Measurements from ENCODE around the gene AICDA. TPM values are rescaled to one million over a fixed set of nuclear protein-coding genes. Genes with fewer than 3 reads are reported as not detected.

The AICDA gene
- total and polyA plus RNA-seq, 5 donors from 2014 or later = not detected

DNA sequence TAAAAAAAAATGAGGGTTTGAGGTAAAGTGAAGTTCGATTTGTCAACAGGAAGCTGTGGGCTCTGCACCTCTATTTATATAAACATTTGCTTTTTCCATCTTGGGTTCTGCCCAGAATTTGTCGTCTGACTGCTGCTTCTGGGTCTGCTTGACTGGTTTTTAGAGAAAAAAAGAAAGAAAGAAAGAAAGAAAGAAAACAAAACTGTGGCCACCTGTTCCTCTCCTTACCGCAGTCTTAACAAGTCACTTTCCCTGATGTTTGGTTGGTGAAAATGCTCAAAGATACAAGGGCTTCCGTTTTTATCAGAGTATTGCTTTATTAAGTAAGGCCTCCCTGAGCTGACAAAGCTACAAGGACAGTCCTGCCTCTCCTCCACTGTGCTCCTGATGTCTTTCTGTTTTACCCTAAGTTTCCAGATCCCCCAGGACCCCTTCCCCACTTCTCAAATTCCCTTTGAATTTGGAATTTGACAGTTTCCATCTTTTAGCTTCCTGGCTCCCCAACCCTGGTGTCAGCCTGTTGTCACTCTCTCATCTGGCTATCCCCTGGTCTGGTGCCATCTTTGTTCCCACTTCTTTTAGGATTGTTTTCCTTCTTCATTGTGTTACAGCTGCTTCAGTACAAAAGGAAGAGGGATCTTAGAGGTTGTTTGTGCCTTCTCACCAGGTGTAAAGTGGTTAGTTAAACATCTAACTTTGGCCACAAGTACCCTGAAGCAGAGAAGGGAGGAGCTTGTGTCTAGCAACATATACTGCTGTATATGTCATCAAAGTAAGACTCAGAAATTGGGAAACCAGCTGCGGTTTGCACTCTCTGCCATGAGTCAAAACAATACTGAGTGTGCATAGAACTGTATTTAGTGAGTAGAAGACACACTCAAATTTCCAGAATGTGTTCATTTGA is 31.9 kb upstream of the AICDA start:
- H3K27ac Mint-ChIP-seq = peak overlapping the region; percentile 93 to 97 (median 95)
- no peaks in the 10 kb centered on the region for H3K36me3 Mint-ChIP-seq
- H3K4me1 ChIP-seq (ENCODE audit: control insufficient read depth, insufficient read depth, low read length, poor library complexity, severe bottlenecking) = peaks cover 30% of the 10 kb centered on the region
- no peaks in the 10 kb centered on the region for H3K9me3 ChIP-seq (ENCODE audit: control insufficient read depth in 2 of 2, low read length in 2 of 2)
- H3K9me3 Mint-ChIP-seq = peaks cover 0 to 1% (median 0%) of the 10 kb centered on the region in 7 donors
- H3K27ac ChIP-seq (ENCODE audit: insufficient read depth, low read length, poor library complexity, severe bottlenecking) = peak overlapping the region; percentile 31
- H3K4me1 Mint-ChIP-seq = peaks cover 23 to 51% (median 37%) of the 10 kb centered on the region in 4 donors
- H3K27me3 ChIP-seq (ENCODE audit: control insufficient read depth, insufficient read depth, low read length) = no peaks in the 10 kb centered on the region
- H3K36me3 ChIP-seq (ENCODE audit: control insufficient read depth, insufficient read depth, low read length) = no peaks in the 10 kb centered on the region
- peak overlapping the region; percentile 73 for H3K4me3 ChIP-seq (ENCODE audit: low read depth, low read length)
- ATAC-seq (ENCODE audit: low read depth in 2 of 2) = peak; percentile 82 to 87
- H3K4me3 Mint-ChIP-seq = peak overlapping the region; percentile 41 to 84 (median 75)
- H3K27me3 Mint-ChIP-seq = peaks cover 29% of the 10 kb centered on the region
- peak; percentile 13 to 82 (median 50) for DNase-seq

GRCh38 chr12:8642775-8643174 is 30.1 kb upstream of the AICDA start:
- Histone ChIP-seq H3K27me3 (ENCODE audit: control insufficient read depth, insufficient read depth, low read length) (no peaks in the 10 kb centered on the region), H3K9me3 (ENCODE audit: control insufficient read depth in 2 of 2, low read length in 2 of 2) (no peaks in the 10 kb centered on the region), H3K4me1 (ENCODE audit: control insufficient read depth, insufficient read depth, low read length, poor library complexity, severe bottlenecking) (peaks cover 19% of the 10 kb centered on the region), H3K27ac (ENCODE audit: insufficient read depth, low read length, poor library complexity, severe bottlenecking) (no peak overlapping the region), H3K36me3 (ENCODE audit: control insufficient read depth, insufficient read depth, low read length) (no peaks in the 10 kb centered on the region), H3K4me3 (ENCODE audit: low read depth, low read length) (no peak overlapping the region)
- Mint-ChIP-seq H3K36me3 (no peaks in the 10 kb centered on the region), H3K27ac (no peak overlapping the region), H3K27me3 (peaks cover 17% of the 10 kb centered on the region), H3K4me3 (peak overlapping the region in 1 of 4 donors; percentile 66), H3K9me3 (peaks cover 0 to 1% (median 0%) of the 10 kb centered on the region in 7 donors), H3K4me1 (peaks cover 16 to 35% (median 24%) of the 10 kb centered on the region in 4 donors)
- no peak for ATAC-seq (ENCODE audit: low read depth in 2 of 2)
- no peak for DNase-seq

GRCh38 chr12:8639936-8640335 is 27.3 kb upstream of the AICDA start:
- Histone ChIP-seq H3K4me1 (ENCODE audit: control insufficient read depth, insufficient read depth, low read length, poor library complexity, severe bottlenecking) (peaks cover 13% of the 10 kb centered on the region), H3K9me3 (ENCODE audit: control insufficient read depth in 2 of 2, low read length in 2 of 2) (no peaks in the 10 kb centered on the region), H3K27ac (ENCODE audit: insufficient read depth, low read length, poor library complexity, severe bottlenecking) (no peak overlapping the region), H3K27me3 (ENCODE audit: control insufficient read depth, insufficient read depth, low read length) (no peaks in the 10 kb centered on the region), H3K36me3 (ENCODE audit: control insufficient read depth, insufficient read depth, low read length) (no peaks in the 10 kb centered on the region), H3K4me3 (ENCODE audit: low read depth, low read length) (no peak overlapping the region)
- Mint-ChIP-seq H3K36me3 (no peaks in the 10 kb centered on the region), H3K27ac (peak overlapping the region in 1 of 3 donors; percentile 1), H3K9me3 (peaks cover 0 to 1% (median 0%) of the 10 kb centered on the region in 7 donors), H3K4me1 (peaks cover 14 to 21% (median 17%) of the 10 kb centered on the region in 4 donors), H3K27me3 (peaks cover 12% of the 10 kb centered on the region), H3K4me3 (no peak overlapping the region)
- ATAC-seq (ENCODE audit: low read depth in 2 of 2) (no peak), DNase-seq (no peak)

GRCh38 chr12:8638951-8639350 is 26.3 kb upstream of the AICDA start:
- peaks cover 6% of the 10 kb centered on the region for H3K27me3 Mint-ChIP-seq
- peaks cover 5 to 11% (median 7%) of the 10 kb centered on the region in 4 donors for H3K4me1 Mint-ChIP-seq

GRCh38 chr12:8637666-8638065 is 25.0 kb upstream of the AICDA start:
- Histone ChIP-seq H3K4me1 (ENCODE audit: control insufficient read depth, insufficient read depth, low read length, poor library complexity, severe bottlenecking) (no peaks in the 10 kb centered on the region), H3K27ac (ENCODE audit: insufficient read depth, low read length, poor library complexity, severe bottlenecking) (no peak overlapping the region), H3K9me3 (ENCODE audit: control insufficient read depth in 2 of 2, low read length in 2 of 2) (no peaks in the 10 kb centered on the region), H3K36me3 (ENCODE audit: control insufficient read depth, insufficient read depth, low read length) (no peaks in the 10 kb centered on the region), H3K4me3 (ENCODE audit: low read depth, low read length) (no peak overlapping the region), H3K27me3 (ENCODE audit: control insufficient read depth, insufficient read depth, low read length) (no peaks in the 10 kb centered on the region)
- H3K4me1 Mint-ChIP-seq = peaks cover 0 to 4% (median 2%) of the 10 kb centered on the region in 4 donors
- H3K9me3 Mint-ChIP-seq = no peaks in the 10 kb centered on the region
- no peak for ATAC-seq (ENCODE audit: low read depth in 2 of 2)
- peaks cover 7% of the 10 kb centered on the region for H3K36me3 Mint-ChIP-seq
- H3K27ac Mint-ChIP-seq = no peak overlapping the region
- DNase-seq = no peak
- H3K27me3 Mint-ChIP-seq = no peaks in the 10 kb centered on the region
- H3K4me3 Mint-ChIP-seq = no peak overlapping the region

More at GRCh38 chr12:8638951-8639350, 26.3 kb upstream of the AICDA start:
- Mint-ChIP-seq H3K27ac (peak overlapping the region in 1 of 3 donors; percentile 1), H3K36me3 (peaks cover 7% of the 10 kb centered on the region), H3K9me3 (no peaks in the 10 kb centered on the region), H3K4me3 (no peak overlapping the region)
- no peak overlapping the region for H3K4me3 ChIP-seq (ENCODE audit: low read depth, low read length)
- no peak overlapping the region for H3K27ac ChIP-seq (ENCODE audit: insufficient read depth, low read length, poor library complexity, severe bottlenecking)
- H3K27me3 ChIP-seq (ENCODE audit: control insufficient read depth, insufficient read depth, low read length) = no peaks in the 10 kb centered on the region
- no peaks in the 10 kb centered on the region for H3K9me3 ChIP-seq (ENCODE audit: control insufficient read depth in 2 of 2, low read length in 2 of 2)
- no peaks in the 10 kb centered on the region for H3K36me3 ChIP-seq (ENCODE audit: control insufficient read depth, insufficient read depth, low read length)
- ATAC-seq (ENCODE audit: low read depth in 2 of 2) = no peak
- DNase-seq = no peak
- peaks cover 3% of the 10 kb centered on the region for H3K4me1 ChIP-seq (ENCODE audit: control insufficient read depth, insufficient read depth, low read length, poor library complexity, severe bottlenecking)

GRCh38 chr12:8637244-8637643 is 24.6 kb upstream of the AICDA start:
- no peak overlapping the region for H3K4me3 Mint-ChIP-seq
- peaks cover 7% of the 10 kb centered on the region for H3K36me3 Mint-ChIP-seq
- no peaks in the 10 kb centered on the region for H3K27me3 Mint-ChIP-seq
- no peak for DNase-seq
- H3K9me3 ChIP-seq (ENCODE audit: control insufficient read depth in 2 of 2, low read length in 2 of 2) = no peaks in the 10 kb centered on the region
- H3K27ac ChIP-seq (ENCODE audit: insufficient read depth, low read length, poor library complexity, severe bottlenecking) = no peak overlapping the region
- H3K36me3 ChIP-seq (ENCODE audit: control insufficient read depth, insufficient read depth, low read length) = no peaks in the 10 kb centered on the region
- ATAC-seq (ENCODE audit: low read depth in 2 of 2) = no peak
- peaks cover 0 to 4% (median 2%) of the 10 kb centered on the region in 4 donors for H3K4me1 Mint-ChIP-seq
- H3K4me1 ChIP-seq (ENCODE audit: control insufficient read depth, insufficient read depth, low read length, poor library complexity, severe bottlenecking) = no peaks in the 10 kb centered on the region
- H3K27ac Mint-ChIP-seq = peak overlapping the region in 1 of 3 donors; percentile 20
- H3K27me3 ChIP-seq (ENCODE audit: control insufficient read depth, insufficient read depth, low read length) = no peaks in the 10 kb centered on the region
- H3K4me3 ChIP-seq (ENCODE audit: low read depth, low read length) = no peak overlapping the region
- H3K9me3 Mint-ChIP-seq = no peaks in the 10 kb centered on the region

GRCh38 chr12:8636581-8636980 is 23.9 kb upstream of the AICDA start:
- Mint-ChIP-seq H3K36me3 (peaks cover 7% of the 10 kb centered on the region), H3K9me3 (peaks cover 0 to under 1% (median 0%) of the 10 kb centered on the region in 7 donors), H3K27ac (peak overlapping the region in 1 of 3 donors; percentile 20), H3K4me1 (peaks cover 0 to 4% (median 2%) of the 10 kb centered on the region in 4 donors), H3K4me3 (no peak overlapping the region), H3K27me3 (no peaks in the 10 kb centered on the region)
- no peaks in the 10 kb centered on the region for H3K27me3 ChIP-seq (ENCODE audit: control insufficient read depth, insufficient read depth, low read length)
- no peak overlapping the region for H3K27ac ChIP-seq (ENCODE audit: insufficient read depth, low read length, poor library complexity, severe bottlenecking)
- no peaks in the 10 kb centered on the region for H3K36me3 ChIP-seq (ENCODE audit: control insufficient read depth, insufficient read depth, low read length)
- H3K9me3 ChIP-seq (ENCODE audit: control insufficient read depth in 2 of 2, low read length in 2 of 2) = no peaks in the 10 kb centered on the region
- ATAC-seq (ENCODE audit: low read depth in 2 of 2) (no peak), DNase-seq (no peak)
- H3K4me1 ChIP-seq (ENCODE audit: control insufficient read depth, insufficient read depth, low read length, poor library complexity, severe bottlenecking) = no peaks in the 10 kb centered on the region
- H3K4me3 ChIP-seq (ENCODE audit: low read depth, low read length) = no peak overlapping the region

Data from CD4-positive, CD25-positive, alpha-beta regulatory T cell (primary cell).